H1 (cell line): Measurements from ENCODE around the gene SNRPN. TPM values are rescaled to one million over a fixed set of nuclear protein-coding genes. Genes with fewer than 3 reads are reported as not detected.
"Not testable (repeated sequence)": the region's sequence is repeated elsewhere in the genome, so short reads cannot be mapped to it uniquely, and the experiment has no call there.

ENCODE experiments used
- CTCF ChIA-PET: fragments of 300-600 bp; sonication (Branson Sonifier 250); formaldehyde crosslinking; loops from one replicate; lab custom pipeline; 2021; ENCODE audit not compliant: partially characterized antibody; lab: Charles Lee
- POLR2A ChIA-PET: fragments of 300-600 bp; sonication (Branson Sonifier 250); formaldehyde crosslinking; loops from one replicate; lab custom pipeline; 2021; ENCODE audit warnings: inconsistent platforms; ENCODE audit not compliant: partially characterized antibody; lab: Charles Lee
- DNase-seq, 2 experiments: peaks; one replicate each; pipeline versions ENCODE4 v3.0.0 to v3.0.0-alpha.2; 2010 to 2022; ENCODE audit warnings: low spot score in 2 of 2, low read depth in 1 of 2, mixed read lengths in 1 of 2
- FAIRE-seq: peaks from 2 replicates; lab custom pipeline; 2011; peaks lifted over from hg19 to GRCh38; lab: Jason Lieb, UNC
- H2AFZ ChIP-seq: 2 replicates; pipeline ENCODE4 v1.8.1; 2012; ENCODE audit warnings: low read length, inconsistent platforms
- H2AK5ac ChIP-seq: 2 replicates; pipeline ENCODE4 v1.6.1; 2013; ENCODE audit warnings: low read depth, low read length
- H2BK120ac ChIP-seq: replicated peaks from 2 replicates; pipeline ENCODE3; 2013; ENCODE audit warnings: low read depth, low read length, inconsistent platforms
- H2BK12ac ChIP-seq: 2 replicates; pipeline ENCODE4 v1.6.1; 2013; ENCODE audit warnings: low read depth, low read length
- H2BK15ac ChIP-seq: 2 replicates; pipeline ENCODE4 v1.6.1; 2013; ENCODE audit warnings: low read length
- H2BK20ac ChIP-seq: 2 replicates; pipeline ENCODE4 v1.6.1; 2013; ENCODE audit warnings: low read length
- H2BK5ac ChIP-seq: 2 replicates; pipeline ENCODE4 v1.6.1; 2013; ENCODE audit warnings: low read depth, low read length
- H3K14ac ChIP-seq: 2 replicates; pipeline ENCODE4 v1.6.1; 2013; ENCODE audit warnings: inconsistent platforms; ENCODE audit not compliant: insufficient read length
- H3K18ac ChIP-seq: 2 replicates; pipeline ENCODE4 v1.6.1; 2013; ENCODE audit warnings: low read length; ENCODE audit errors: extremely low read depth
- H3K23ac ChIP-seq: 2 replicates; pipeline ENCODE4 v1.6.1; 2013; ENCODE audit warnings: inconsistent platforms; ENCODE audit not compliant: insufficient read length
- H3K23me2 ChIP-seq: 2 replicates; pipeline ENCODE4 v1.6.1; 2013; ENCODE audit warnings: low read depth, low read length
- H3K27ac ChIP-seq: 2 replicates; pipeline ENCODE4 v1.6.1; 2011; ENCODE audit warnings: low read depth, low read length, inconsistent platforms
- H3K27me3 ChIP-seq, 4 experiments: replicated peaks in 1 of 4; 1 replicate in 1 of 4; 2 replicates in 3 of 4; pipeline versions ENCODE4 v1.6.1 to v1.8.1; 2011 to 2013; ENCODE audit warnings: low read length in 3 of 4, mild to moderate bottlenecking in 3 of 4, inconsistent platforms in 2 of 4, mixed read lengths in 2 of 4, moderate library complexity in 1 of 4; ENCODE audit not compliant: control insufficient read depth in 3 of 4, insufficient read depth in 3 of 4; ENCODE audit errors: extremely low read depth in 1 of 4
- H3K36me3 ChIP-seq, 4 experiments: 2 replicates each; pipeline versions ENCODE4 v1.6.1 to v1.8.1; 2011 to 2013; ENCODE audit warnings: mild to moderate bottlenecking in 4 of 4, low read length in 3 of 4, moderate library complexity in 2 of 4, control low read depth in 1 of 4, inconsistent platforms in 1 of 4; ENCODE audit not compliant: insufficient read depth in 4 of 4, control insufficient read depth in 2 of 4
- H3K4ac ChIP-seq: replicated peaks from 2 replicates; pipeline ENCODE3; 2013; ENCODE audit warnings: low read length, low read depth, mixed read lengths, inconsistent platforms; ENCODE audit not compliant: insufficient read length
- H3K4me1 ChIP-seq, 4 experiments: replicated peaks in 1 of 4; 1 replicate in 1 of 4; 2 replicates in 3 of 4; pipeline versions ENCODE4 v1.6.1 to v1.8.1; 2011 to 2013; ENCODE audit warnings: low read length in 3 of 4, inconsistent platforms in 2 of 4, mixed read lengths in 1 of 4; ENCODE audit not compliant: insufficient read depth in 4 of 4, control insufficient read depth in 3 of 4
- H3K4me2 ChIP-seq, 2 experiments: 2 replicates each; pipeline versions ENCODE4 v1.6.1 to v1.8.1; 2011 to 2013; ENCODE audit warnings: low read depth in 2 of 2, low read length in 2 of 2, control low read depth in 1 of 2, inconsistent platforms in 1 of 2, mild to moderate bottlenecking in 1 of 2; ENCODE audit not compliant: insufficient read depth in 1 of 2
- H3K4me3 ChIP-seq, 4 experiments: fragments of 200-600, 300-600 bp in 1 of 4; sonication (generic), shearing (Covaris generic), sonication (Bioruptor Twin) in 1 of 4; 2 replicates each; pipeline versions ENCODE4 v1.5.1 to v1.8.1; 2011 to 2016; ENCODE audit warnings: low read length in 4 of 4, low read depth in 3 of 4, control low read depth in 2 of 4, inconsistent platforms in 2 of 4, mild to moderate bottlenecking in 2 of 4, mixed read lengths in 1 of 4, moderate library complexity in 1 of 4; ENCODE audit not compliant: insufficient read depth in 2 of 4; ENCODE audit errors: extremely low read depth in 1 of 4
- H3K56ac ChIP-seq: replicated peaks from 2 replicates; pipeline ENCODE3; 2013; ENCODE audit warnings: low read depth, mild to moderate bottlenecking, mixed read lengths, low read length, inconsistent platforms; ENCODE audit not compliant: insufficient read length
- H3K79me1 ChIP-seq: 2 replicates; pipeline ENCODE4 v1.6.1; 2013; ENCODE audit warnings: low read depth, low read length, control low read depth
- H3K79me2 ChIP-seq, 2 experiments: 2 replicates each; pipeline versions ENCODE4 v1.6.1 to v1.8.1; 2012 to 2013; ENCODE audit warnings: low read length in 2 of 2, mild to moderate bottlenecking in 2 of 2, inconsistent platforms in 1 of 2; ENCODE audit not compliant: insufficient read depth in 2 of 2, control insufficient read depth in 1 of 2
- H3K9ac ChIP-seq, 4 experiments: replicated peaks in 1 of 4; 1 replicate in 1 of 4; 2 replicates in 3 of 4; pipeline versions ENCODE4 v1.6.1 to v1.8.1; 2011 to 2013; ENCODE audit warnings: low read depth in 3 of 4, low read length in 3 of 4, control low read depth in 2 of 4, mild to moderate bottlenecking in 2 of 4, moderate library complexity in 2 of 4, inconsistent platforms in 1 of 4; ENCODE audit errors: extremely low read depth in 1 of 4
- H3K9me3 ChIP-seq, 2 experiments: 2 replicates each; pipeline versions ENCODE4 v1.6.1 to v1.8.1; 2012 to 2013; ENCODE audit warnings: mild to moderate bottlenecking in 2 of 2, moderate library complexity in 2 of 2, control low read depth in 1 of 2, inconsistent platforms in 1 of 2, low read depth in 1 of 2, low read length in 1 of 2, mixed read lengths in 1 of 2; ENCODE audit not compliant: insufficient read depth in 2 of 2
- H4K20me1 ChIP-seq, 2 experiments: replicated peaks in 1 of 2; 2 replicates each; pipeline versions ENCODE3 to v1.8.1; 2011 to 2013; ENCODE audit warnings: inconsistent platforms in 2 of 2, low read length in 2 of 2, mild to moderate bottlenecking in 1 of 2; ENCODE audit not compliant: insufficient read depth in 2 of 2, control insufficient read depth in 1 of 2
- H4K5ac ChIP-seq: 2 replicates; pipeline ENCODE4 v1.6.1; 2013; ENCODE audit warnings: low read length, low read depth, mixed read lengths, inconsistent platforms; ENCODE audit not compliant: insufficient read length
- H4K8ac ChIP-seq: 2 replicates; pipeline ENCODE4 v1.8.0; 2013; ENCODE audit warnings: mild to moderate bottlenecking, moderate library complexity, low read length, inconsistent platforms; ENCODE audit not compliant: insufficient read depth; ENCODE audit errors: extremely low read depth
- H4K91ac ChIP-seq: replicated peaks from 2 replicates; pipeline ENCODE3; 2013; ENCODE audit warnings: low read length, mixed read lengths, inconsistent platforms; ENCODE audit not compliant: insufficient read length
- CHD2 ChIP-seq: IDR thresholded peaks from 2 replicates; pipeline ENCODE4 v1.6.1; 2012; ENCODE audit warnings: low read length, improper control_type of control experiment
- HDAC2 ChIP-seq, 2 experiments: fragments of 300-600 bp in 1 of 2; sonication (generic) in 1 of 2; IDR thresholded peaks; 2 replicates each; pipeline ENCODE4 v1.6.1; 2011 to 2012; ENCODE audit warnings: low read depth in 2 of 2, low read length in 2 of 2, mild to moderate bottlenecking in 2 of 2, moderate library complexity in 2 of 2, borderline replicate concordance in 1 of 2, inconsistent platforms in 1 of 2
- RXRA ChIP-seq: IDR thresholded peaks from 2 replicates; pipeline ENCODE4 v1.6.1; 2011; ENCODE audit warnings: low read depth, mild to moderate bottlenecking, low read length, moderate library complexity; ENCODE audit not compliant: insufficient read depth
- ZNF274 ChIP-seq: IDR thresholded peaks from 2 replicates; pipeline ENCODE4 v1.7.0; 2012; ENCODE audit warnings: low read length, borderline replicate concordance; ENCODE audit errors: extremely low read depth
- WGBS, 2 experiments: shearing (Covaris generic) in 1 of 2; methylation state at CpG; one replicate each; pipeline versions ENCODE4 v1.1.6 to v1.1.7; 2013 to 2015; ENCODE audit warnings: low lambda C conversion rate in 2 of 2, mixed read lengths in 2 of 2, inconsistent platforms in 1 of 2, low coverage in 1 of 2, missing lambda C conversion rate in 1 of 2; ENCODE audit not compliant: insufficient replicate concordance in 2 of 2, insufficient coverage in 1 of 2, insufficient read length in 1 of 2; ENCODE audit errors: extremely low coverage in 1 of 2, missing lambda C conversion rate in 1 of 2; 5-methylcytosine and 5-hydroxymethylcytosine counted together
- polyA plus RNA-seq, 7 experiments: library from polyadenylated mRNA; depleted of rRNA in 3 of 7; stranded (reverse) in 5 of 7; unstranded in 2 of 7; fragments of >200 nt in 5 of 7; fragments of 200-250 nt in 2 of 7; gene quantifications; 1 replicate in 5 of 7; 2 replicates in 1 of 7; 4 replicates in 1 of 7; pipeline versions ENCODE4 v1.2.1 to v1.2.3, GENCODE V29; 2011 to 2013; ENCODE audit warnings: missing spikeins in 2 of 7, mixed read lengths in 2 of 7
- total RNA-seq: library from RNA; stranded (reverse); fragmentation: NEBNext Ultra II Directional; extraction: Animal tissue kit (Norgen Biotek cat#: 25700); gene quantifications from 2 replicates; pipeline ENCODE4 v1.2.1, GENCODE V29; 2021

SNRPN gene
- total and polyA plus RNA-seq, 2 of the 8 experiments (the other 6 are each of a cell fraction or from before 2014, with no cell fraction given), result 905 to 1,396 TPM

DNA sequence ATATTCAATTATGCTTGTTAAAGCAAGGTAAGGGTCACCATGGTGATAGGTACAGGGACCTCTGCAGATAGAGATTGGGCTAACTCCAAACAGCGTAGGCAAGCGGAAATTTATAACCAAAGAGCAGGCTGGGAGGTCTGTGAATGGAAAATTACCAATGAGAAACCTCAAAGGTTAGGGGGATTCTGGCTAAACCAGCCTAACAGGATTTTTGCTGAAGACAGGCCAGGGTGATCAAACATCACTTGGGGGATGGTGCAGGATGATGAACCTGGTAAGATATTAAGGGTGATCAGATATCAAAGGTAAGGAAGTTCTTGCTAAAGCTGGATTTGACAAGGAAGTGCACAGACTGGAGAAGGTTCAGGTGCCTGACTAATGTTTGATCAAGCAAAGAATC lies 35.3 kb upstream of the SNRPN start (continued):
- TF ChIP-seq ZNF274 (no peak), HDAC2 (IDR thresholded peaks at IDR 0.05; ENCODE audit: borderline replicate concordance in 1 of 2, low read depth in 2 of 2, low read length in 2 of 2) (no peak), RXRA (no peak), CHD2 (no peak)

DNA sequence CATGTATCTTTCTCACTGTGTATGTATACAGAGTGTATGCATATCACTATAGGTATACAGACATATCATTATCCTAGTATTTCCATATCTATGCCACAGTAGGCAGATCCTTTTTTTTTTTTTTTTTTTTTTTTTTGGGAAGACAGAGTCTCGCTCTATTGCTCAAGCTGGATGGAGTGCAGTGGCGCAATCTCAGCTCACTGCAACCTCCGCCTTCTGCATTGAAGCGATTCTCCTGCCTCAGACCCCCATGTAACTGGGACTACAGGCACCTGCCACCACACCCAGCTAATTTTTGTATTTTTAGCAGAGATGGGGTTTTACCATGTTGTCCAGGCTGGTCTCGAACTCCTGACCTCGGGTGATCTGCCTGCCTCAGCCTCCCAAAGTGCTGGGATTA lies 32.0 kb upstream of the SNRPN start:
- CTCF ChIA-PET, result interaction anchor here (1.0 kb wide), 1 partner anchor 1442 kb away, joined by 3 read pairs; no protein-coding TSS in a partner anchor
- POLR2A ChIA-PET, result interaction anchor here (0.6 to 1.8 kb wide), 2 partner anchors 12 to 34 kb away, joined by 3 to 4 read pairs; no protein-coding TSS in a partner anchor
- H4K20me1 ChIP-seq, result not testable (repeated sequence)

More for the DNA sequence above, 32.0 kb upstream of the SNRPN start:
- not testable (repeated sequence) for H3K36me3 ChIP-seq, H3K9ac ChIP-seq, H3K27me3 ChIP-seq, H4K5ac ChIP-seq, H4K8ac ChIP-seq, H3K79me1 ChIP-seq, H3K18ac ChIP-seq, H2AK5ac ChIP-seq, H3K23me2 ChIP-seq, H2AFZ ChIP-seq, H3K56ac ChIP-seq, H3K4me2 ChIP-seq, DNase-seq, H3K23ac ChIP-seq, H3K14ac ChIP-seq, H2BK5ac ChIP-seq, H2BK12ac ChIP-seq, H3K4me3 ChIP-seq, H4K91ac ChIP-seq, FAIRE-seq, H3K4ac ChIP-seq, H2BK15ac ChIP-seq, H3K79me2 ChIP-seq, H3K9me3 ChIP-seq, H2BK20ac ChIP-seq, H2BK120ac ChIP-seq, H3K27ac ChIP-seq
- peaks cover 0 to 14% (median 8%) of the 10 kb centered on the region in 4 experiments; a peak in 5 of 7 replicates for H3K4me1 ChIP-seq
- 98% methylated on average over 5 of the region's 6 CpGs; no CpG with 5 or more reads in 1 of the 2 experiments for WGBS, 2 experiments
